HCT116 (cell line): ENCODE data around the gene TBL2. TPM values are rescaled to one million over a fixed set of nuclear protein-coding genes. Genes with fewer than 3 reads are reported as not detected.
A peak's percentile ranks its signal among the peaks of the same experiment; 100 is the strongest.

Source experiments
- ATAC-seq: fragments of 200-7000 bp; cut with Tn5 transposase; 2 replicates; pipeline ENCODE4 v1.9.1; 2020; ENCODE audit warnings: mild to moderate bottlenecking, moderate library complexity
- BruUV-seq: library from RNA; stranded (reverse); fragments of 400-500 nt; replicated peaks from 2 replicates; lab custom pipeline; 2021; lab: Mats Ljungman, UMichigan
- CTCF ChIA-PET: fragments of 300-600 bp; sonication (Branson Sonifier 250); formaldehyde crosslinking; loops from one replicate; lab custom pipeline; 2021; ENCODE audit warnings: antibody characterized with exemption; lab: Charles Lee
- POLR2A ChIA-PET: fragments of 300-600, 350-600 bp; sonication (Branson Sonifier 250); formaldehyde crosslinking; loops from one replicate; lab custom pipeline; 2021; ENCODE audit warnings: antibody characterized with exemption; lab: Charles Lee
- RAD21 ChIA-PET, 2 experiments: fragments of 300-600 bp; sonication (Branson Sonifier 250); formaldehyde crosslinking; loops; one replicate each; lab custom pipeline; 2023; ENCODE audit warnings: low total read pairs in 2 of 2; ENCODE audit not compliant: uncharacterized antibody in 2 of 2, unreplicated experiment in 2 of 2, low non-redundant PET in 1 of 2; lab: Charles Lee
- DNase-seq: peaks from one replicate; pipeline ENCODE4 v3.0.0-alpha.2; 2010; ENCODE audit warnings: low read depth, low spot score
- H2AFZ ChIP-seq: fragments of 200-600 bp; shearing (Covaris generic), sonication (generic); 2 replicates; pipeline ENCODE4 v1.6.1; 2017; ENCODE audit warnings: low read depth, mixed run types, mixed read lengths, antibody characterized with exemption, low read length; ENCODE audit not compliant: poor library complexity, severe bottlenecking
- H3K27ac ChIP-seq: 2 replicates; pipeline ENCODE4 v1.5.1; 2012; ENCODE audit warnings: low read depth, low read length
- H3K27me3 ChIP-seq: fragments of 200-600 bp; sonication (generic); 2 replicates; pipeline ENCODE4 v1.6.1; 2016; ENCODE audit warnings: mixed run types, low read length, mixed read lengths; ENCODE audit not compliant: insufficient read depth
- H3K36me3 ChIP-seq, 2 experiments: fragments of 200-500 bp in 1 of 2; fragments of 200-600 bp in 1 of 2; sonication (Bioruptor generic) in 1 of 2; sonication (generic) in 1 of 2; 2 replicates each; pipeline versions ENCODE4 v1.5.1 to v1.6.1; 2014 to 2016; ENCODE audit warnings: low read length in 2 of 2, inconsistent platforms in 1 of 2, mixed read lengths in 1 of 2, mixed run types in 1 of 2; ENCODE audit not compliant: insufficient read depth in 2 of 2, control insufficient read depth in 1 of 2
- H3K4me1 ChIP-seq, 2 experiments: fragments of 200-600 bp in 1 of 2; sonication (generic) in 1 of 2; 2 replicates each; pipeline versions ENCODE4 v1.5.1 to v1.6.1; 2012 to 2017; ENCODE audit warnings: low read length in 2 of 2, inconsistent platforms in 1 of 2, mild to moderate bottlenecking in 1 of 2, mixed read lengths in 1 of 2, mixed run types in 1 of 2, moderate library complexity in 1 of 2; ENCODE audit not compliant: insufficient read depth in 2 of 2, control insufficient read depth in 1 of 2
- H3K4me2 ChIP-seq: fragments of 200-600 bp; sonication (generic); 2 replicates; pipeline ENCODE4 v1.6.1; 2017; ENCODE audit warnings: mixed run types, low read length, mixed read lengths
- H3K4me3 ChIP-seq, 2 experiments: fragments of 200-600 bp in 1 of 2; sonication (generic) in 1 of 2; replicated peaks in 1 of 2; 2 replicates each; pipeline ENCODE4 v1.5.1; 2011 to 2016; ENCODE audit warnings: low read length in 2 of 2, control low read depth in 1 of 2, low read depth in 1 of 2, mild to moderate bottlenecking in 1 of 2, mixed read lengths in 1 of 2, mixed run types in 1 of 2
- H3K79me2 ChIP-seq: fragments of 200-600 bp; sonication (generic); 2 replicates; pipeline ENCODE4 v1.6.1; 2017; ENCODE audit warnings: mild to moderate bottlenecking, mixed run types, low read length, moderate library complexity, mixed read lengths; ENCODE audit not compliant: insufficient read depth
- H3K9ac ChIP-seq: fragments of 200-600 bp; sonication (generic); 2 replicates; pipeline ENCODE4 v1.6.1; 2016; ENCODE audit warnings: low read length, mixed read lengths
- H3K9me2 ChIP-seq: fragments of 200-600 bp; sonication (generic), shearing (Covaris generic); 2 replicates; pipeline ENCODE4 v1.6.1; 2017; ENCODE audit warnings: mixed run types, mild to moderate bottlenecking, moderate library complexity; ENCODE audit not compliant: insufficient read depth
- H3K9me3 ChIP-seq, 2 experiments: fragments of 200-500 bp in 1 of 2; fragments of 200-600 bp in 1 of 2; sonication (Bioruptor generic) in 1 of 2; sonication (generic) in 1 of 2; 2 replicates each; pipeline ENCODE4 v1.6.1; 2014 to 2017; ENCODE audit warnings: low read length in 2 of 2, mixed read lengths in 2 of 2, inconsistent platforms in 1 of 2, low read depth in 1 of 2, mild to moderate bottlenecking in 1 of 2, mixed run types in 1 of 2, moderate library complexity in 1 of 2; ENCODE audit not compliant: control insufficient read depth in 1 of 2, insufficient read depth in 1 of 2
- H4K20me1 ChIP-seq: fragments of 200-600 bp; sonication (generic), shearing (Covaris generic); 2 replicates; pipeline ENCODE4 v1.6.1; 2017; ENCODE audit warnings: mixed run types, mild to moderate bottlenecking, moderate library complexity; ENCODE audit not compliant: insufficient read depth
- ATF3 ChIP-seq: IDR thresholded peaks from 2 replicates; pipeline ENCODE4 v1.6.1; 2012
- CBX3 ChIP-seq: IDR thresholded peaks from 2 replicates; pipeline ENCODE4 v1.6.1; 2012; ENCODE audit warnings: low read depth
- EGR1 ChIP-seq: IDR thresholded peaks from 2 replicates; pipeline ENCODE4 v1.6.1; 2012; ENCODE audit warnings: low read depth
- EZH2phosphoT487 ChIP-seq: fragments of 200-600 bp; IDR thresholded peaks from 2 replicates; pipeline ENCODE4 v1.6.1; 2018; ENCODE audit warnings: antibody characterized with exemption, borderline replicate concordance
- RAD21 ChIP-seq: IDR thresholded peaks from 2 replicates; pipeline ENCODE4 v1.6.1; 2012; ENCODE audit warnings: low read depth, mild to moderate bottlenecking
- REST ChIP-seq: IDR thresholded peaks from 2 replicates; pipeline ENCODE4 v1.6.1; 2012; ENCODE audit warnings: low read depth
- SIN3A ChIP-seq: IDR thresholded peaks from 2 replicates; pipeline ENCODE4 v1.6.1; 2012; ENCODE audit warnings: low read depth
- SRF ChIP-seq: IDR thresholded peaks from 2 replicates; pipeline ENCODE4 v1.6.1; 2012; ENCODE audit warnings: low read depth
- YY1 ChIP-seq: IDR thresholded peaks from 2 replicates; pipeline ENCODE4 v1.6.1; 2011; ENCODE audit warnings: low read length, low read depth, moderate library complexity, mild to moderate bottlenecking; ENCODE audit not compliant: insufficient replicate concordance; ENCODE audit errors: extremely low read depth
- ZFX ChIP-seq: fragments of 450-650 bp; IDR thresholded peaks from 2 replicates; pipeline ENCODE4 v1.6.1; 2017
- ZNF274 ChIP-seq: fragments of 200-500 bp; sonication (Bioruptor generic); IDR thresholded peaks from 2 replicates; pipeline ENCODE4 v1.6.1; 2014; ENCODE audit warnings: mild to moderate bottlenecking, low read depth, low read length, inconsistent platforms
- intact Hi-C: fragments of 100-400 bp; cut with micrococcal nuclease; formaldehyde crosslinking; loops from 2 replicates; pipeline ENCODE4 v1.10.0; 2022
- total RNA-seq: library from RNA; stranded (reverse); gene quantifications from one replicate; pipeline ENCODE4 v1.2.1, GENCODE V29; 2021; ENCODE audit not compliant: unreplicated experiment
- TF ChIP-seq, protein P1 (sequence below): IDR thresholded peaks from 2 replicates; pipeline ENCODE4 v1.6.1; 2011; ENCODE audit warnings: mild to moderate bottlenecking, low read length, moderate library complexity; ENCODE audit not compliant: insufficient replicate concordance; ENCODE audit errors: extremely low read depth

The TBL2 gene
- total RNA-seq, 1 experiment from 2014 or later, result 55.0 TPM

DNA sequence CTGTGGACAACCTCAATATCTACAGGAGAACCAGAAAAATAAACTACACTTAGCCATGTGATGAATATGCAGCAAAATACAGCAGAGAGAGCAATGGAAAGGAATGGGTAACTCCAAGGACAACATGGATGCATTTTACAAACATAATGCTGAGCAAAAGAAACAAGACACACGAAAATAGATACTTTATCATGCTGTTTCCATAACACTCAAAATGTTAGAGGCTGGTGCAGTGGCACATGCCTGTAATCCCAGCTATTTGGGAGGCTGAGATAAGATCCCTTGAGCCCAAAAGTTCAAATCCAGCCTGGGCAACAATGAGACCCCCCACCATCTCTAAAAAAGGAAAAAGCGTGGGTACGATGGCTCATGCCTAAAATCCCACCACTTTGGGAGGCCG is 29.2 kb downstream of the TBL2 start:
- intact Hi-C loops, result no loop called here
- H3K9ac ChIP-seq, result no peak overlapping the region
- peaks cover 89% of the 10 kb centered on the region for H3K79me2 ChIP-seq
- no peaks in the 10 kb centered on the region for H3K9me3 ChIP-seq
- no peak overlapping the region for H3K27ac ChIP-seq
- H3K4me1 ChIP-seq, result 0 out of 4 replicates have a peak, but pooled peaks cover 0 to 8% of the 10 kb centered on the region in 2 experiments
- H4K20me1 ChIP-seq, result no peaks in the 10 kb centered on the region
- TSS peak; percentile 16 for BruUV-seq
- TF ChIP-seq CBX3 (no peak), REST (no peak)
- H3K4me2 ChIP-seq, result no peak overlapping the region
- no peak for ATAC-seq
- H2AFZ ChIP-seq, result no peak overlapping the region
- H3K27me3 ChIP-seq, result no peaks in the 10 kb centered on the region
- H3K36me3 ChIP-seq, result peaks cover 15 to 22% of the 10 kb centered on the region in 2 experiments
- no peak overlapping the region for H3K4me3 ChIP-seq
- DNase-seq, result no peak
- POLR2A ChIA-PET, result interaction anchor here (1.4 kb wide), 1 partner anchor 11 kb away, joined by 3 read pairs; no protein-coding TSS in a partner anchor
- RAD21 ChIA-PET, result no interaction called here
- no peaks in the 10 kb centered on the region for H3K9me2 ChIP-seq
- CTCF ChIA-PET, result no interaction called here

GRCh38 chr7:73547841-73548240 is 30.5 kb downstream of the TBL2 start:
- DNase-seq, result no peak
- Histone ChIP-seq H2AFZ (no peak overlapping the region), H3K79me2 (peaks cover 89% of the 10 kb centered on the region), H3K9me2 (no peaks in the 10 kb centered on the region), H3K4me1 (0 out of 4 replicates have a peak, but pooled peaks cover 0 to 8% of the 10 kb centered on the region in 2 experiments), H3K9me3 (no peaks in the 10 kb centered on the region), H3K4me2 (no peak overlapping the region), H3K4me3 (no peak overlapping the region), H3K36me3 (peaks cover 13 to 27% of the 10 kb centered on the region in 2 experiments), H4K20me1 (no peaks in the 10 kb centered on the region), H3K27me3 (no peaks in the 10 kb centered on the region), H3K9ac (no peak overlapping the region), H3K27ac (no peak overlapping the region)
- TF ChIP-seq YY1 (no peak), ZNF274 (no peak), EZH2phosphoT487 (no peak), ATF3 (no peak), CBX3 (no peak), ZFX (no peak), EGR1 (no peak), SIN3A (no peak), RAD21 (no peak), SRF (no peak)
- TF ChIP-seq, protein P1, sequence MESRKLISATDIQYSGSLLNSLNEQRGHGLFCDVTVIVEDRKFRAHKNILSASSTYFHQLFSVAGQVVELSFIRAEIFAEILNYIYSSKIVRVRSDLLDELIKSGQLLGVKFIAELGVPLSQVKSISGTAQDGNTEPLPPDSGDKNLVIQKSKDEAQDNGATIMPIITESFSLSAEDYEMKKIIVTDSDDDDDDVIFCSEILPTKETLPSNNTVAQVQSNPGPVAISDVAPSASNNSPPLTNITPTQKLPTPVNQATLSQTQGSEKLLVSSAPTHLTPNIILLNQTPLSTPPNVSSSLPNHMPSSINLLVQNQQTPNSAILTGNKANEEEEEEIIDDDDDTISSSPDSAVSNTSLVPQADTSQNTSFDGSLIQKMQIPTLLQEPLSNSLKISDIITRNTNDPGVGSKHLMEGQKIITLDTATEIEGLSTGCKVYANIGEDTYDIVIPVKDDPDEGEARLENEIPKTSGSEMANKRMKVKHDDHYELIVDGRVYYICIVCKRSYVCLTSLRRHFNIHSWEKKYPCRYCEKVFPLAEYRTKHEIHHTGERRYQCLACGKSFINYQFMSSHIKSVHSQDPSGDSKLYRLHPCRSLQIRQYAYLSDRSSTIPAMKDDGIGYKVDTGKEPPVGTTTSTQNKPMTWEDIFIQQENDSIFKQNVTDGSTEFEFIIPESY, result no peak
- CTCF ChIA-PET, result no interaction called here
- intact Hi-C loops, result no loop called here
- no TSS peak for BruUV-seq
- ATAC-seq, result no peak
- POLR2A ChIA-PET, result interaction anchor here (1.4 kb wide), 1 partner anchor 9 kb away, joined by 3 read pairs; the partner anchor contains the start of gene BCL7B
- RAD21 ChIA-PET, result no interaction called here
